Effector CD4-positive, alpha-beta T cell (primary cell): ENCODE data around the gene CREB5.
"Not testable (repeated sequence)": the region's sequence is repeated elsewhere in the genome, so short reads cannot be mapped to it uniquely, and the experiment has no call there.

Source experiments
- DNase-seq: peaks from one replicate; pipeline ENCODE4 v3.0.0-alpha.2; 2020

The CREB5 gene

DNA sequence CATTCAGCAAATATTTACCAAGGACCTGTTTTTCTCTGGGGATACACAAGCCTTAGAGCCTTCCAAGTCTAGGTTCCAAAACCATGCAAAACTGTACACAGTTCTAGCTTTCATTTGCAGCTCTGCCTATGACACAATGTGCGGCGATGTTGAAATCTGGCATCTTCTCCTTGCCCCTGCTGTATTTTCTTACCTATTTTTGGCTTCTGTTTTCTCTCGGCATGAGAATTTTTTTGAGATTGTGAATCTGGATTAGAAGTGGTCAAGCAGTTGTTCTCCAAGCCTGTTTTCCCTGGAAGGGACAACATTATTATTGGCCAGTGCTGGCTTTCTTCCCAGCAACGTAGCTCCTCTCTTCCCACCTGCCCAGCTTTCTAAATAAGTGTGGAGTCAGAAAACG lies 176.3 kb downstream of the CREB5 start:
- no peak for DNase-seq

DNA sequence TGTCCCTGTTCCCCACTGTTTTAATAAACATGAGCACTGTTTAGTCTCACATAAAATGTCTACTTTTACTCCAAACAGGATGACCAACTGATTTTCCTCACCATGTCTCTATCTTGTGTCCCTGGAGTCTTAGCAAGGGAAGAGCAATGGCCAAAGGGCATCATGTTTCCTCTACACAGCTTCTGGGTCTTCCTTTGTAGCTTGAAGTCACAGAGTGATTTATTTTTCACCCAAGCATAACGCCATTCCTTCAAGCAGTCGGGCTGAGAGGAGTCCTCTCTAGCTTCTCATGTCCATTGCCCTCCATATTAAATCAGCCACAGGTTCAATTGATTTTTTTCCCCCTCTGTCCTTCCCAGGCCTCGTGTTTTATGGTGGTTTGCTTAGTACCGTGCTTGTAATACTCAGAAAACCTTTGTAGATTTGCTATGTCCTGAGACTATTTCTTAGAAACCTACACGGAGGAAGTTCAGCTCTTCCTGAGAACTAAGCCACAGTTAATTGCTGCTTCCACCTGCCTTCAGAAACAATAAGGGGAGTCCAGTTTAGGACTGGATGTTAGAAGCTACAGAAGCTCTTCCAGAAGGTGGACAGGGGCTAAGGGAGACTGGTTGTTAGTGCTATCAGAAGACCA lies 178.8 kb downstream of the CREB5 start:
- DNase-seq: no peak

DNA sequence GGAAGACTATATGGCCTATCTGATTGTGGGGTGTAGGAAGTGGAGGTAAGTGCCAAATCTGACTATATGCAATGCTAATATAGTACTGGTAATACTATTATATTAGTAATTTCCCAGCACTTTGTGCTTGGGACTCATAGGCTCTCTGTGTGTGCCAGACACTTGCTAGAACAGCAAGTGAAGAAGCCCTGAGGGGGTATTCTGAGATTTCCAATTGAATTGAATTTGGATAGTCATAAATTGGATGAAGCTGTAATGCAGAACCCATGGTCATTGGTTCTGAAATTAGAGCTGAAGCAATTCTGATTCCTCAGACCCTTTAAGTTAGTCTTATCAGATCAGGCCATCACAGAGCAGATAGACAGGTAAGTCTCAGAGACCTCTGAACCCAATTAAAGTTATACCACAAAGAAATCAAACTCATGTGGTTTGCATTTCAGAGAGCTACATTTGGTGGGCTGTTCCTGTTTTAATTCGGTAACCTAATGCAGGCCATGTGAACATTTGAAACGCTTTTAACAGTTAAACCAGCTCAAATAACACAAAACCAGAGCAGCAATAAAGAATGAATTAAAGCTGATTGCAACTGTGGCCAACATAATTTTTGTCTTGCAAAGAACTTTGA lies 179.5 kb downstream of the CREB5 start:
- DNase-seq: no peak

DNA sequence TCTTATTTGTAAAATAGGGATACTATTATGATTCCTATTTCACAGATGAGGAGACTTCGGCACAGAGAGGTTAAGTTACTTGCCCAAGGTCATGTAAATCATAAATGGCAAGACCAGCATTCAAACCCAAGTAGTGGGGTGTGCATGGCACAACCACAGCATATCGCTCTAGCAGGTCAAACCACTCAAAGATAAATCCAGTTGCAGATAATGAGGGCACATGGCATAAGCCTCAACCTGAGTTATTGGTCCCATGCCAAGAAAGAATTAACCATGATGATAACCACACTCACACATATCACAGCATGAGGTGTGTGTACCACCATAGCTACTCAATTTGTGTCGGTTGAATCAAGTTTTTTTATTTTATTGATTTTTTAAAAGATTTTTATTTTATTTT lies 180.5 kb downstream of the CREB5 start:
- no peak for DNase-seq

DNA sequence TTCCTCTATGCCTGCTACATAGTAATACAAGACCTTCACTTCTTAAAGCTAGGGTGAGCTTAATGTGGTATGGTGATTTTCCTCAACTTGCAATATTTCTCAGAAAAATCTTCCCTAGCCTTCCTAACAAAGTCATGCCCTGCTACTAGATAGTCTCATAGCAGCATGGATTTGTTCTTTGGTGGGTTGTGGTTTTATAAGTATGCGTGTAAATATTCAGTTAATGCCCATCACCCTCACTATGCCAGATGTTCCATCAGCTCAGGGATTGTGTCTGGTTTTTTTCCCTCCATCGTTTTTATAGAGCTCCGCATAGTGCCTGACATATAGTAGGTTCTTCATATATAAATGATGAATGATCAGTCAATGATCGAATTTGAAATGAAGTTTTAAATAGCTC lies 182.8 kb downstream of the CREB5 start:
- DNase-seq: no peak

DNA sequence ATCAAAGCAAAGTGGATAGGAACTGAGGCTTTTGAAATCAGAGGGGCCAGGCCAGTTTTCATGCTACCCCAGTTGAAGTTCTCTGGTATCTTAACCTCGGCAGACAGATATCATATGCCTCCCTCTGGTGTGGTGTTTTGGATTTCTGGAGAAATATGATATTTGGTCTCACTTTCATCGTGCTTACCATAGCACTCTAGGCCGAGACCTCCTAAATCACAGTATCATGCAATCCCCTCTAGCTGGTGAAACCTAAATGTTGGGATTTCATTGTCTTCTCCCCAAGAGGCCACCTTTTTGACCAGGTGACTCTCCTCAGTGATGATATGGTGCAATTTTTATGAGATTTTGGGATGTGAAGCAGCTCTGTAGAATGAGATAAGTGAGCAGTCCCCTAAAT lies 183.5 kb downstream of the CREB5 start:
- no peak for DNase-seq

- no peak for DNase-seq
Observed at GRCh38 chr7:28596245-28596935, 184.1 kb downstream of the CREB5 start.

DNA sequence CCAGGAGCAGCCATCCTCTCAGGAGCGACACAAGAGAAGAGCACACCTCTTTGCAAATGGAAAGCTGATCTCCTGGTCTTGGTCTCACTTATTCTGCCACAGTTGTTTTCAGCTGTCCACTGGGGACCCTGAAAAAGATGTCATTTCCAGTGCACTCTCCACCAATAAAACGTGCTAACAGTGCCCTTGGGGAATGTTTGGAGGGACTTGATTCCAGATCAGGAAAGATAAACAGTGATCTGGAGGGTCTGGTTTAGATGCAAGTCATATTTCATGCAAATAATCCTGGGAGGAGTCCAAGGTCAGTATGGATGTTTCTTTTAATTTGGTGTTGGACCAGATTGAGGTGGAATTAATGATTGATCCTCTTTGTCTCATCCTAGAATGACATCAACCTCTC lies 185.0 kb downstream of the CREB5 start:
- DNase-seq: no peak

- not testable (repeated sequence) for DNase-seq
Observed at GRCh38 chr7:28598037-28598436, 185.7 kb downstream of the CREB5 start.

- no peak for DNase-seq
Observed at GRCh38 chr7:28598586-28598985, 186.3 kb downstream of the CREB5 start.

GRCh38 chr7:28599411-28599810 lies 187.1 kb downstream of the CREB5 start:
- DNase-seq: no peak

- DNase-seq: no peak
Observed at GRCh38 chr7:28602282-28602681, 190.0 kb downstream of the CREB5 start.

GRCh38 chr7:28605427-28606085 lies 193.2 kb downstream of the CREB5 start:
- no peak for DNase-seq

DNA sequence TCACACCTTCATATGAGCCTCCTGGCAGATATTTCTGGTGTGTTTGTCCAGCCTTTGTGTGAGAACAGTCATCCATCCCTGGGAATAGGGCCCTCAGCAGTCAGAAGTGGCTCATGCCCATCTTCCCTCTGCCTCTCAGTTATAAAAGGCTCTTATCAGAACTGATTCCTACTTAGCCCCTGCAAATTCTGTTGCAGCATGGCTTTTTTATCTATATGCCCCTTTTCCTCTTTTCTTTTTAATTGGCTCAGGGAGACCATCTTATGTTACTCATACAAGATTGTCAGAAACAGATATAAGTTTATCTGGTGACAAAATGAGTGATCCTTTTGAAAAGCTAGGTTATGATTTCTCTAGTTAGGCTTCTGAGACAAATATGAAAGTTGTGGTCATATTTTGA lies 194.1 kb downstream of the CREB5 start:
- DNase-seq: no peak

- DNase-seq: no peak
Observed at GRCh38 chr7:28607855-28608193, 195.5 kb downstream of the CREB5 start.

GRCh38 chr7:28608237-28608656 lies 195.9 kb downstream of the CREB5 start:
- no peak for DNase-seq

DNA sequence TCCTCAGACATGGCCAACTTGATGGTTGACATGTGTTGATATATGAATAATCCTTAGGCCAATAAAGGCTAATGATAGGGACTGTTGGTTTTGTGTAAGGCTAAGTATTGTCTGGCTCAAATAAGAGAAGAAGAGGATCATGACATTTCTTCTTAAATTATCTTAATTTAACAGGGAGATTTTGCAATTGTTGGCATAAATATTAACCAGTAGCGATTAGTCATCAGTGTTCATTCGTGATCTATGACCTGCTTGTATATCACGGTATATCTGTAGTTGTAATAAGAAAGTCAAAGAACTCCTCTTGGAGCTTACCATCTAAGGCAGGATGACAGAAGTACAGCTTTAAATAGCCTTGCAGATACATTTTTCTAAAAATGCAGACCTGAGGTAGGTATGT lies 196.4 kb downstream of the CREB5 start:
- DNase-seq: no peak

DNA sequence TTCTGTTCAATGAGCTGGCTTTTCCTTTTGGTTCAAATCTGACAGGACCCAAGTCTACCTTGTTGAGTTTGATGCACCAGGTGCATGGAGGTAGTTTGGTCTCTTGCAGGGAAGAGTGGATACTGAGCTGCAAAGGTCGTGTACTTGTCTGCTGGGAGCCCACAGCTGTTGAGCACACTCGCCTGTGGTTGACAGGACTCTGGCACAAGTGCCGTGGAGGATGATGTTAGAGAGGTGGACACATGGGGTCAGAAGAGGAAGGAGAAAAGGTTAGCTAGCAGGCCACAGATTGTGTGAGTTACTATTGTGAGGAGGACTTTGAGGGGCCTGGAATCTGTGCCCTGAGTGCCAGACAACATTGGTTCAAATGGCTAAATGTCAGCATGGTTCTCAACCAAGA lies 197.3 kb downstream of the CREB5 start:
- no peak for DNase-seq

GRCh38 chr7:28611399-28611897 lies 199.1 kb downstream of the CREB5 start:
- not testable (repeated sequence) for DNase-seq

DNA sequence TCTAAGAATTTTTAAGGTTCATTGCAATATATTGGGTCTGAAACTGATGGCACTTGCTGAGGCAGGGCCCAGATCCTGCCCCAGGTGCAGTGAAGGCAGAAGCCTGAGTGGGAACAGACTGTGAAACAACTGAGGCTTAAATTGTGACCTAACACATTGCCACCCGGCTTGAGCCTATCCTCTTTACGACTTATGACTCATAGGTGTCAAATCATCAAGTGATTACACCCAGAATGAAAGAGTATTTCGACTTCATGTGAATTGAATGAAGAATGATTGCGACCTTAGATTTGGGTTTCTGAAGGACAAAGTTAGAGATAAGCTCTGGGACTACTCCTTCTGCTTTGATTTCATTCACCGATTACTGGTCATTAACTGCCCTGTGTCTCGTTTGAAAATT lies 200.9 kb downstream of the CREB5 start:
- DNase-seq: no peak

GRCh38 chr7:28615091-28615490 lies 202.8 kb downstream of the CREB5 start:
- DNase-seq: no peak

GRCh38 chr7:28617308-28617880 lies 205.1 kb downstream of the CREB5 start:
- DNase-seq: no peak

- no peak for DNase-seq
Observed at GRCh38 chr7:28618383-28618782, 206.1 kb downstream of the CREB5 start.
